DOHH2 (cell line): ENCODE results near the gene C1orf87.

ENCODE experiments used
- H3F3A ChIP-seq: fragments of 200-600 bp; sonication (generic), shearing (Covaris generic); 2 replicates; pipeline ENCODE4 v1.6.0; 2016; ENCODE audit warnings: antibody characterized with exemption, mild to moderate bottlenecking; ENCODE audit not compliant: control insufficient read depth, insufficient read depth
- H3K27ac ChIP-seq: fragments of 200-600 bp; sonication (generic); 2 replicates; pipeline ENCODE4 v1.5.1; 2014; ENCODE audit warnings: low read depth, mild to moderate bottlenecking, low read length, moderate library complexity
- H3K27me3 ChIP-seq: fragments of 200-600 bp; sonication (generic); 2 replicates; pipeline ENCODE4 v1.6.1; 2014; ENCODE audit warnings: mild to moderate bottlenecking, low read length, mixed read lengths; ENCODE audit not compliant: control insufficient read depth
- H3K36me3 ChIP-seq: fragments of 200-600 bp; sonication (generic); 2 replicates; pipeline ENCODE4 v1.6.1; 2014; ENCODE audit warnings: mild to moderate bottlenecking, low read length, moderate library complexity, mixed read lengths; ENCODE audit not compliant: control insufficient read depth
- H3K4me1 ChIP-seq: fragments of 200-600 bp; sonication (generic); 2 replicates; pipeline ENCODE4 v1.6.1; 2014; ENCODE audit warnings: mild to moderate bottlenecking, low read length, mixed read lengths; ENCODE audit not compliant: control insufficient read depth
- H3K4me2 ChIP-seq: fragments of 200-600 bp; sonication (generic); 2 replicates; pipeline ENCODE4 v1.6.0; 2014; ENCODE audit warnings: mild to moderate bottlenecking, low read length, moderate library complexity
- H3K4me3 ChIP-seq: fragments of 200-600 bp; sonication (generic); 2 replicates; pipeline ENCODE4 v1.5.1; 2014; ENCODE audit warnings: mild to moderate bottlenecking, low read length, mixed read lengths
- H3K79me2 ChIP-seq: fragments of 200-600 bp; sonication (generic); 2 replicates; pipeline ENCODE4 v1.6.1; 2014; ENCODE audit warnings: mild to moderate bottlenecking, low read length, mixed read lengths; ENCODE audit not compliant: control insufficient read depth
- H3K9me2 ChIP-seq: fragments of 200-600 bp; sonication (generic); replicated peaks from 2 replicates; pipeline ENCODE4 v1.6.1; 2014; ENCODE audit warnings: mild to moderate bottlenecking, low read length, mixed read lengths; ENCODE audit not compliant: control insufficient read depth
- H3K9me3 ChIP-seq: fragments of 200-600 bp; sonication (generic); 2 replicates; pipeline ENCODE4 v1.6.1; 2014; ENCODE audit warnings: antibody characterized with exemption, low read length, mixed read lengths; ENCODE audit not compliant: control insufficient read depth, insufficient read depth
- H4K20me1 ChIP-seq: fragments of 200-600 bp; sonication (generic); 2 replicates; pipeline ENCODE4 v1.6.0; 2014; ENCODE audit warnings: low read depth, mild to moderate bottlenecking, antibody characterized with exemption, low read length, moderate library complexity; ENCODE audit not compliant: control insufficient read depth, insufficient read depth
- CTCF ChIP-seq: fragments of 200-600 bp; sonication (generic); IDR thresholded peaks from one replicate; pipeline ENCODE4 v1.5.1; 2014; ENCODE audit warnings: antibody characterized with exemption, mild to moderate bottlenecking, low read depth, low read length; ENCODE audit not compliant: poor library complexity, severe bottlenecking
- EZH2phosphoT487 ChIP-seq: fragments of 200-600 bp; sonication (generic); IDR thresholded peaks from 2 replicates; pipeline ENCODE4 v1.6.1; 2017; ENCODE audit warnings: borderline replicate concordance, mild to moderate bottlenecking, antibody characterized with exemption, low read length, moderate library complexity, mixed read lengths

C1orf87 gene

DNA sequence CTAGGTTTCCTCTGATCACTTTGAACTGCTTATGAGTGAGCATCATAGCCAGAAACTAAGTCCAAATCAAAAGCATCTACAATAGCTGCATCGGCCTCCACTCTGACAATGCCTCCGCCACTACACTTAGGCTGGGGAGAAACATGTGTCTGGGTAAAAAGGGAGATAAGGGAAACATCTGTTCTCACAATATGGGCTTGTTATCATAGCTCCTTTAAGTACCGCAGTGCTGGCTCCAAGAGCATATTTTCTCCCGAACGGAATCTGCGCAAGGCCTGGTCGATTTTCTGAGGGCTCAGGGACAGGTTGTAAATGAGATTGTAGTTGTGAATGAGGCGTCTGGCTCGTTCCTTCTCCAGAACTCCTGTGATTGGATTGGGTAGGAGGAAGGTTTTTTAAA is 83.1 kb downstream of the C1orf87 start:
- no peaks in the 10 kb centered on the region for H3F3A ChIP-seq
- H3K27ac ChIP-seq: no peak overlapping the region
- H3K4me1 ChIP-seq: no peaks in the 10 kb centered on the region
- no peak for TF ChIP-seq CTCF
- no peak for TF ChIP-seq EZH2phosphoT487
- H3K9me2 ChIP-seq: no peaks in the 10 kb centered on the region
- no peaks in the 10 kb centered on the region for H3K36me3 ChIP-seq
- no peaks in the 10 kb centered on the region for H3K9me3 ChIP-seq
- H3K79me2 ChIP-seq: no peaks in the 10 kb centered on the region
- H3K4me3 ChIP-seq: no peak overlapping the region
- no peaks in the 10 kb centered on the region for H3K27me3 ChIP-seq
- H3K4me2 ChIP-seq: no peak overlapping the region
- no peaks in the 10 kb centered on the region for H4K20me1 ChIP-seq

GRCh38 chr1:59986516-59987310 is 86.9 kb downstream of the C1orf87 start:
- no peaks in the 10 kb centered on the region for H3K27me3 ChIP-seq
- no peaks in the 10 kb centered on the region for H3K4me1 ChIP-seq
- H3K79me2 ChIP-seq: no peaks in the 10 kb centered on the region
- TF ChIP-seq CTCF (no peak), EZH2phosphoT487 (no peak)
- H3K4me2 ChIP-seq: no peak overlapping the region
- no peak overlapping the region for H3K27ac ChIP-seq
- H3K36me3 ChIP-seq: no peaks in the 10 kb centered on the region
- H3K4me3 ChIP-seq: no peak overlapping the region
- no peaks in the 10 kb centered on the region for H3K9me2 ChIP-seq
- H4K20me1 ChIP-seq: no peaks in the 10 kb centered on the region
- no peaks in the 10 kb centered on the region for H3K9me3 ChIP-seq
- H3F3A ChIP-seq: no peaks in the 10 kb centered on the region

DNA sequence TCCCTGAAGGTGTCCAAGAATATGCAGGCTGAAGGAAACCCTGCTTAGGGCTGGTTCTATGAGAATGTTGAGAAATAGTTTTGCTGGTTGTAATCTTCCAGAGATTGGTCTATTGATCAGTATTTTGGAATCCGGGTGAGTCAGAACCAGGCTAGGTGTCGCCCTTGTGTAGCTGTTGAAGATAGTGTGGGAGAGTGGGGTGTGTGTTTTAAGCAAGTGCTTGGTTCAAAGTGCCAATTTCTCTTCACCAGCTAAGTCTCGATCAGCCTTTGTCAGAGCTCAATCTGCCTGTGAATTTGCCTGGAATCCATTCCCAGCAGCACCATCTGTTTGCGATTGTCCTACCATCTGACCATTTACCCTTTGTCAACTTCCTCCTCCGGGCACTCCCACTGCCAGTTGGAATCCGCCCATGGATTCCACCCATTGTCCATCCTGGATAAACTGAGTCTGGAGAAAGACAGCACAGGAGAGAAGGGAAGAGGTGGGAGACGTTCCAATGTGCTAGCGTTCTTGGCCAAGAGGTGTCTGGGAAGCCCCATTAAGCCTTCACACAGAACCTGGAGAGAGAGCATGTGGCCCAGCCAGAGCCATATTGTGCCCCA is 87.6 kb downstream of the C1orf87 start:
- Histone ChIP-seq H4K20me1 (no peaks in the 10 kb centered on the region), H3K36me3 (no peaks in the 10 kb centered on the region), H3K9me2 (no peaks in the 10 kb centered on the region), H3K4me1 (no peaks in the 10 kb centered on the region), H3K9me3 (no peaks in the 10 kb centered on the region), H3K4me2 (no peak overlapping the region), H3K27ac (no peak overlapping the region), H3F3A (no peaks in the 10 kb centered on the region), H3K79me2 (no peaks in the 10 kb centered on the region), H3K4me3 (no peak overlapping the region), H3K27me3 (no peaks in the 10 kb centered on the region)
- TF ChIP-seq EZH2phosphoT487: no peak
- TF ChIP-seq CTCF: no peak
